Measurements from ENCODE around the gene SVIL.
"Not testable (repeated sequence)": the region's sequence is repeated elsewhere in the genome, so short reads cannot be mapped to it uniquely, and the experiment has no call there.

The SVIL gene

DNA sequence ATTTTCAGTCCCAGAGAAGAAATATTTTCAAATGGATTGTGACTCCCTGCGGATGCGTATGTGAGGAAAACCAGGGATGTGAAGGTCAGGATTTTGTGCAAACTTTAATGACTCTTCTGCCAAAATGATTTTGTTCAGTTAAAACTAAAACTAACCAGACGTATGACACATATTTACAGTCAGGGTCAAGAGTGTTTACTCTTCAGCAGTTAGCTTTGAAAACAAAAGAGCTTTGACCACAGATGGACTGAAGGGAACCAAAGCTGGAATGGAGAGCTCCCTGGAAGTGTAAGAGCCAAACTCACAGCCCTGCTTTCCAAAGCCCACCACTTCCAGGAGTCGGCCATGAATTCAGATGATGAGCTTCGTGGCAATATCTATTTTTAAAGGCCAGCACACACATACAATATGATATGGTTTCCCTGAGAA, 15.5 kb downstream of the SVIL start:
- DNase-seq, result no peak

DNA sequence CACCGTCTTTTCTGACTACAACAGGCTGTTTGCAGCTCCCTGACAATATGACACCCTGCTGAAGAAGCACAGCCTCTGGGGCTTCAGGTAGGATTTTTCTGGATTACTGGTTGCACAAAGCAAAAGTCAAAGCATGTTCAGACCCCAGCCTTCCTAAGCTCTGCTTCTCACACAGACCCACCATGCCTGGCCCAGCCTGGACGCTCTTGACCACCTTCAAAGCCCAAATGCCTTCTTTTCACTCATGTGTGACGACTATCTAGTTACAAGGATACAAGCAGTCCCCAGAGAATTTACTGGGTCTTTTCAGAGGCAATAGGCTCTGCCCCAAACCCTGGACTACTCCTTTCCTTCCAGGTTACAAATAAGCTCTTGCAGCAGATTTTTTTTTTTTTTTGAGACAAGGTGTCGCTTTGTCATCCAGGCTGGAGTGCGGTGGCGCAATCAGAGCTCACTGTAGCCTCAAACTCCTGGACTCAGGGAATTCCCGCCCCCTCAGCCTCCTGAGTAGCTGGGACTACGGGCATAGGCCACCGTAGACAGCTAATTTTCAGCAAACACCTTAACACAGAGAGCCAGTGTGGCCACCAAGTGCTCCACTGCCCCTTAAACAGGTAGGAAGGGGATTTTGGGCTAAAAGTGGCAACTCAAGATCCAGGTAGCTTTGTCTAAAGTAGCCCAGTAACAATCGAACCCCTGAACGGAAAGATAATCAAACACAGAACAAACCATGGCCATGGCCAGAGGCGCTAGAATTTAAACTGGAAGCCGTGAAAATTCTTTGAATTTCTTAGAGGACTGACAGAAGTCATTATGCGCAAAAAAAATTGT, 16.2 kb downstream of the SVIL start:
- no peak for DNase-seq

DNA sequence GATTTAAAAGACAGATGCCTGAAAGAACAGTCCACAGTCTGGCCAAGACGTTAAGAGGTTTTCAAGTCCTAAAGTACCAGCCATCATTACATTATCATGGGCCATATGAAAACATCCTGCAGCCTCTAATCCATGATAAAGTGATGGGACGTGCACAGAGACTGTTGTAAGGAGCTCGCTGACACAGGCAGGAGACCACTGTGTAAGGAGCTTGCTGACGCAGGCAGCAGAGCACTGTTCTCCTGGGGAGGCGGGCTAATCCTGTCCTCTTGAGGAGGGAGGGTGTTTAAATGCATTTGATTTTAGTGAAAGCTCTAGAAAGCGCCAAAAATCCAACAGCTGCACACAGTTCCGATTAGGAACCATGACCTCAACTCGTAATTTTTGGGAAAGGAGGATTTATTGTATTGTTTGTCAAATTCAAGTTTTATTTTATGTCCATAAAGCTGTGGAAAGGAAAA, 16.9 kb downstream of the SVIL start:
- no peak for DNase-seq

DNA sequence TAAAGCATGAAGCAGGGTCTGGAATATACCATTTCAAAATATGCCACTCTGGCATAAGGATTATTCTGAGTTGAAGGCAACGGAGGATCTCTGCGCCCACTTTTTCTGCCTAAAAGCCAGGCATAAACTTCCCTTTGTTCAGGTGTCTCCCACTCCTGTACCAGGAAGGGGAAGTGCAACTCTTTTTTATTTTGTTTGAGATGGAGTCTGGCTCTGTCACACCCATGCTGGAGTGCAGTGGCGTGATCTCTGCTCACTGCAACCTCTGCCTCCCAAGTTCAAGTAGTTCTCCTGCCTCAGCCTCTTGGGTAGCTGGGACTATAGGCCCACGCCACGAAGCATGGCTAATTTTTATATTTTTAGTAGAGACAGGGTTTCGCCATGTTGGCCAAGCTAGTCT, 18.2 kb downstream of the SVIL start:
- no peak for DNase-seq

DNA sequence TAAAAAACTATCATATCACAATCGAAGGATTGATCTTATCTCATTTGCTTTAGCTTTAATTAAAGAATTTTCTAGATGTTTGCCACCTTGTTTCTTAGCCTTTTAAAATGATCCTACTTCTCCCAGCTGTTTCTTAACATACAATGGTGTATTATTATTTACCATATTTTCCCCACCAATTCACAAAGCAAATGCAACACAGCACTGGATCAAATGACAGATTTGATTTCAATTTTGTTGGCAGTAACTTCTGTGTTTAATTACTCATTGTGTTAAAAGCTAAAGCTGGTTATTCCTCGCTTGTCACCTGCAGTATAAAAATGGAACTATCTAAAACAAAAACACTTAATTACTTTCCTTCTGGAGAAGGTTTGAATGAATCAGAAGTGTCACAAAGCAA, 19.6 kb downstream of the SVIL start:
- no peak for DNase-seq

DNA sequence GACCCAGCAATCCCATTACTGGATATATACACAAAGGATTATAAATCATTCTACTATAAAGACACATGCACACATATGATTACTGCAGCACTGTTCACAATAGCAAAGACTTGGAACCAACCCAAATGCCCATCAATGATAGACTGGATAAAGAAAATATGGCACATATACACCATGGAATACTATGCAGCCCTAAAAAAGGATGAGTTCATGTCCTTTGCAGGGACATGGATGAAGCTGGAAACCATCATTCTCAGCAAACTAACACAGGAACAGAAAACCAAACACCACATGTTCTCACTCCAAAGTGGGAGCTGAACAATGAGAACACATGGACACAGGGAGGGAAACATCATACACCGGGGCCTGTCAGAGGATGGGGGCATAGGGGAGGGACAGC, 20.5 kb downstream of the SVIL start:
- DNase-seq, result not testable (repeated sequence)

DNA sequence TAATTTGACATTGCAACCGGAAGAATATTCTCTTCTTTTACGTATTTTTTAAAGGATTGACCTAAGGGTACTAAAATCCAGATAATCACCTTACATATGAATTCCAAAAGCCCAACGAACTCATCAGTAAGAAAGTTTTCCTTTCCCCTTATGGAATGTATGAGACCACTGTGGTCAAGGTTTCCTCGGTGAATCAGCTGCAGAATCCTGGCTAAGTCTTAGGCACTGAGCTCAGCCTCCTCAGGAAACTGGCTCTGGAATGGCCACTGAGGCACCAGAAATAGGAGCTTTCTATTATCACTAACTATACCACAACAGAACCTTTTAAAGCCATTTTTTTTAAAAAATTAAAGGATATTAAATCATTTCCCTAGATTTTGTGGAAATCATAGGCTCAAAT, 21.0 kb downstream of the SVIL start:
- no peak for DNase-seq

DNA sequence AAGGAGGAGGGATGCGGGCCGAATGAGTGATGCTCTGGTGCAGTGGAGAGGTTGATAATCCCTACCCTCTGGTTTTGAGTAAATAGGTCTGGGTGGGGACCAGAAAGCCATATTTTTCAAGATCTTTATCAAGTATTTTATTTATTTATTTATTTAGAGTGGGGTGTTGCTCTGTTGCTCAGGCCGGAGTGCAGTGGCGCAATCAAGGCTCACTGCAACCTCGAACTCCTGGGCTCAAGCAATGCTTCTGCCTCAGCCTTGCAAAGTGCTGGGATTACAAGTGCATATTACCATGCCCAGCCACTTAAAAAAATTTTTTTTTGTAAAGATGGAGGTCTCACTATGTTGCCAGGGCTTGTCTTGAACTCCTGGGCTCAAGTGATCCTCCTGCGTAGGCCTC, 21.6 kb downstream of the SVIL start:
- DNase-seq, result no peak

DNA sequence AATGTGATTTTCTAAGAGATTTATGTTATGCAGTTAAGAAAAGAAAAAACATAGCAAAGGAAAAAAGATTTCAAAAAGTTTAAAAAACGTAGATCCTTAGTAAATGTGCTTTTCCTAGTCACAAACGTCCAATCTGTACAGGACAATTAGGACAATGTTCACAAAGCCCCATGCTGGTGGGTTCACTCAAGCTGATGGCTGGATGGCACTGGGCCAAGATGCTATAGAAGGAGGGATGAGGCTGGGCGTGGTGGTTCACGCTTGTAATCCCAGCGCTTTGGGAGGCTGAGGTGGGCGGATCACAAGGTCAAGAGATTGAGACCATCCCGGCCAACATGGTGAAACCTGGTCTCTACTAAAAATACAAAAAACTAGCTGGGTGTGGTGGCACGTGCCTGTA, 22.1 kb downstream of the SVIL start:
- no peak for DNase-seq

DNA sequence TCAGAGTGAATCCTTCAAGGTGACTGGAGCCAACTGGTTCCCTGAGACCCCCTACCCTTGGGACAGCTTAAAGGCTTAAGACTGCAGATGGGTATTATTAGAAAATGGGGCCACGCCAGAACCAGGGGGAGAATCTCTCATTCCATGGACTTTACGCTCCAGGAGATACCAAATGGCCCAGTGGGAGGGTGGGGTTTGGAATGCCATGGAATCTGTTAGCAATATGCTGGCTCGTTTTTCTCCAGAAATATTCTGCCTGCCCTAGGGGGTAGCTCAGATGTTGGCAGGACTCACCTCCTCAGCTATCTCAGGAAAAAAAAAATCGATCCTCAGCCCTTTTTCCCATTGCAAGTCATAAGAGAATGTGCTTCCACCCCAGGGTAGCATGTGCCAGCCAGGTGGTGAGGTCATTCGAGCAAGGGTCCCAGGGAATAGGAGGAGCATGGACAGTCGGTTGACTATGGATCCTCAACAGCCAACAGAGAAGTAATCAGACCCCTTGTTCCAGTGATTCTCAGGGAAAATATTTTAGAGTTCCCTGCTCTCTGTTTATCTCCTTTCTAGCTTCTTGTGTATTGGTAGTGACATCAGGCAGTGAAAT, 22.9 kb downstream of the SVIL start:
- DNase-seq, result no peak

DNA sequence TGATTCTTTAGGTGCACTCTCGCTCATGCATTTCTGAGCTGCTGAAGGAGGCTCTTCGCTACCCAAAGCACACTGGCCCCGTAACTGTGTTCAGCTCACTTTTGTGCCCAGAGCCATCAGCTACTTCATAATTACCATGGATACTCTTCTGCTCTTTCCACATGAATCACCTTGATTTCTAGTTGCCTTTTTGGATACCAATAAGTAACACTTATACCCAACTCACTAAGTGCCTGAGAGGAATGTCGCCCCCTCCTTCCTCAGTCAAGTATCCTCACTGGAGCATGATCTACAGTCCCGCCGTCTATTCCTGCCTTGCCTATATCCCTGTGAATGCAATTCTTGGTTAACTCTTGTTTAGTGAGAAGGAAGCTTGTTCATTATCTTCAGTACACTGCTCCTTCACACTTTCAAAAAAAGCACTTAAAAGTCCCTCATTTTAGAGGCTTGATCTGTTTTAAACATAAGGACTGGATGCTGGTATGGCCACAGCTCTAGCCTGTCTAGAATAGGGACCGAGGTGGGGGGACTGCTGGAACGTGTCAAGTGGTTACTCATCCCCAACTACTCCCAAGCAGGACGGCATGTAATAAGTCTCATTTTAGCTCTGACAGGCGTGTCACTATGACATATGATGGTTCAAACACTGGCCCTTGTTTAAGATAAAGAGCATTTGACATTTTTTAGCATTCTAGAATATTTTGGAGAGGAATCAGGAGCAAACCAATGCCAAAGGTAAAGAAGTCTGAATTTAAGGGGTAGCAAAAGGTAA, 23.7 kb downstream of the SVIL start:
- DNase-seq, result no peak

DNA sequence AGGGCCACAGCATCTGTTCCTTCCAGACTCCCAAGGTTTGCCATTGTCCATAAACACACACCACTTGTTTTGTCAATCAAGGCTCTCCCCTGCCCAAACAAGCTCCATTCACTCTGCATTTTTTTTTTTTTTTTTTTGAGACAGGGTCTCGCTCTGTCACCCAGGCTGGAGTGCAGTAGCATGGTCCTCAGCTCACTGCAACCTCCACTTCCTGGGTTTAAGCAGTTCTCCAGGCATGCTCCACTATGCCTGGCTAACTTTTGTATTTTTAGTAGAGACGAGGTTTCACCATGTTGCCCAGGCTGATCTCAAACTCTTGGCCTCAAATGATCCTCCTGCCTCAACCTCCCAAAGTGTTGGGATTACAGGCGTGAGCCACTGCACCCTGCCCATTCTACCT, 24.4 kb downstream of the SVIL start:
- DNase-seq, result not testable (repeated sequence)

DNA sequence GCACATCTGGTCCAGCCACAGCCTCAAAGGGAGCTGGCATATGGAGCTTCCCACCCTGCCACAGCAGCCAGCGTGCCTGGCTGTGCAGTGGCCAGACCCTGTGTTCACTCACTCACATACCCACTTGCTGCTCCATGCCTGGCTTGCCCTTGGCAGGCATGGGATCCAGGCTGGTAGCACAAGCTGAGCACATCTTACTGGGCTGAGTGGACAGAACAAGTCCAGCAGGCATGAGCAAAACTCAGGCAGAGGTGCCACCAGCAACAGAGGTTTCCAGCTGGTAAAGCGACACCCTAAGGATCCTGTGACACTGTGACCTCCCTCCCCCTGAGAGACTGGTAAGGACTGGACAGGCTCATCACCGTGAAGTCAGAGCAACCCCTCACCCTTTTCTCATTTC, 25.1 kb downstream of the SVIL start:
- DNase-seq, result no peak

DNA sequence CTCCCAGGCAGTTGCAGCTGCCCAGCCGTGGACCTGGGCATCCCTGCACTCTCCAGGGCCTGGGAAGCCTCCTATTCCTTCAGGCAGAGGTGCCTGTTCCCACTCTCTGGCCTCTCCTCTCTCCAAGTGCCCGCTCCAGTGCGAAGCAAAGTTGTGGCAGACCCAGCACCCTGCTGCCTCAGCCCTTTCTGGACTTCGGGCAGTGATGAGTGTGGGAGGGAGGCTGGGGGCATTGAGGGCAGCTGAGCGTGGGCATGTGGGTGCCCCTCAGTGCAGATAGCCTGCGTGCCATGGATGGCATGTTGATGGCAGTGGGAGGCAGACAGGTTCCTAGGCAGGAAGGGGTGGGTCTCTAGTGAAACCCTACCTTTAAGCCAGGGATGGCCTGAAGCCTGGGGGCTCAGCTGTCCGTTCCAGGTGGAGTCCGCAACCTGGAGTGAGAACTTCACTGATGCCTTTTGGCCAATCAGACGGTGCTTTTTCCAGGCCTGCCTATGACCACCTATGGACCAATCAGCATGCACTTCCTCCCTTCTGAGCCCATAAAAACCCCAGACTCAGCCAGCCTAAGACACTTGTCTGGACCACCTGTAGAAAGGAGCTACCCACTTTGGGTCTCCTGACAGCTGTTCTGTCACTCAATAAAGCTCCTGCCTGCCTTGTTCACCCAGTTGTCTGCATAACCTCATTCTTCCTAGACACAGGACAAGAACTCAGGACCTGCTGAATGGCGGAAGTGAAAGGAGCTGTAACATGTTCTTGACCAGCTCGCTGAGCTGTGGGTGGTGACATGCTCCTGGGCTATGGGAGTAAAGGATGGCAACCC, 26.1 kb downstream of the SVIL start:
- no peak for DNase-seq

DNA sequence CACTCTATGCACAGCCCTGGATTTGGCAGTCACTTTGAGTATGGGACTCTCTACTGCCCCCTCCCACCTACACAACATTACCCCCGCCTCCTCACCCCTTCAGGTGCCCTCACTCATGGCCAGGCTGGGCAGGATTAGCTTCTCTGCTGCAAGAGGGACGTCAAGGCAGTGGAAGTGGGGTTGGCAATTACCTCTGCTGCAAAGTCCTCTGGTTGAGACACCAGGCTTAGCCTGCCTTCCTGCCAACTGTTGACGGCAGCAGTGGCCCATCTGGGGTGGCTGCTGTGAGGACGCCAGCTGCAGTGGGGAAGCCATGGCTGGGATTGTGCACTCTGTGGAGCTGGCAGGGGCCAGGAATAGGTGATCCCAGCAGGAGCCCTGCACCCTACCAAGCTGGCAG, 26.7 kb downstream of the SVIL start:
- DNase-seq, result no peak

DNA sequence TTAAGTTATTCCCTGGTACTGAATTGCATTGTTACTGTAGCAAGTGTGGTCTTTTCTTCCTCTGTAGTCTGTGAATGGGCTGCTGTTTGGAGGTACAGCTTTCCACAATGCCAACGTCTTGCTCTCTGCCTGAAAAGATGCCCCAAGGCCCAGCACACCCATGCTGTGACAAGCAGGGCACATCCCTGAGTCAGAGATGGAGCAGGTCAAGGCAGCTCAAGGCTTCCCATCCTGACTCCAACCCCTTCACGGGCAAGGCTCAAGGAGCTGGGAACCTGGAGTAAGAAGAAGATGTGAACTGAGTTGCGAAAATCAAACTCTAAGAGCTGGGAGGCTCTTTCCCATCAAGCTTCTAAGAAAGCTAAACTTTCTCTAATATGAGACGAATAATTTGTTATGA, 27.2 kb downstream of the SVIL start:
- DNase-seq, result no peak

DNA sequence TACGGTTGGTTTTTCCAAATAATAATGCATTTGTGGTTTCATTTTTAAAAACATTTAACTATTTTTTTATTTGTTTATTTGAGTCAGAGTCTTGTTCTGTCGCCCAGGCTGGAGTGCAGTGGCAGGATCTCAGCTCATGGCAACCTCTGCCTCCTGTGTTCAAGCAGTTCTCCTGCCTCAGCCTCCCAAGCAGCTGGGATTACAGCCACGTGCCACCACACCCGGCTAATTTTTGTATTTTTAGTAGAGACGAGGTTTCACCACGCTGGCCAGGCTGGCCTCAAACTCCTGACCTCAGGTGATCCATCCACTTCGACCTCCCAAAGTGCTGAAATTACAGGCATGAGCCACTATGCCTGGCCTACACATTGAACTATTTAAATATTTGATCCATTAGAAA, 28.1 kb downstream of the SVIL start:
- DNase-seq, result not testable (repeated sequence)

DNA sequence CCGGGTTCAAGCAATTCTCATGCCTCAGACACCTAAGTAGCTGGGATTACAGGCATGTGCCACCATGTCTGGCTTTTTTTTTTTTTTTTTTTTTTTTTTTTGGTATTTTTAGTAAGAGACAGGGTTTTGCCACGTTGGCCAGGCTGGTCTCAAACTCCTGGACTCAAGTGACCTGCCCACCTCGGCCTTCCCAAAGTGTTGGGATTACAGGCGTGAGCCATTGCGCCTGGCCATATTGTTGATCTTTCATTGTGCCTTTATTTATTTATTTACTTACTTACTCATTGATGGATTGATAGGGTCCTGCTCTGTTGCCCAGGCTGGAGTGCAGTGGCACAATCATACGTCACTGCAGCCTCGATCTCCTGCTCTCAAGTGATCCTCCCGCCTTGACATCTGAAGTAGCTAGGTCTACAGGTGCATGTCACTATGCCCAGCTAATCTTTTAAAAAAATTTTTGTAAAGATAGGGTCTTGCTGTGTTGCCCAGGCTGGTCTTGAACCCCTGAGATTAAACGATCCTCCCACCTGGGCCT, 30.4 kb downstream of the SVIL start:
- no peak for DNase-seq

DNA sequence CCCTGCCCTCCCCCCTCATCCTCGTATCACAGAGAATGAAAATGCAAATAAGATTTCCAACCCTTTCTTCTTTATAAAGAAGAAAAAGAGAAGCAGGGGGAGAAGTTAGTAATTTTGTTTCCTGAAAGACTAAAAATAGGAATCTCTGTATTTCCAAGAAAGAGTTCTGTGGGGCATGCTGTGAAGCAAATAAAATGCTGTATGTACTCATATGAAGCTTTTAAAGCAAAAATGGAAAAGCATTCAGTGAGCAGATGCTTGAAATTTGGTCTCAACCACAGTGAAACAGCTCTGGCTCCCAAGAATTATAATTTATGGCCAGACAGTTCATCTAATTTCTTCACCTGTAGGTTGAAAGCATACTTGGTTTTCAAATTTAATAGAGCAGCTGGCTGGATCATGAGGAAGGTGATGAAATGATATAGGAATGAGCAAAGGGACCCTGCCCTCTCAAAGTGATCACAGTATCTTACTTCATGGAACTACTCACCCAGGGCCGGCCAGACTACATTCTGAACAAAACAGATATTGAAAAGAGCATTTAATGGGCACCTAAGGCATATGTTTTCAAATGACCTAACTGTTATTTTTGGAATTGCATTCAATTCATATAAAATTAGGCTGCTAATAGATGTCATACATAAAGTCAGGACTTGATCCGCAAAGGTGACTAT, 31.4 kb downstream of the SVIL start:
- no peak for DNase-seq

DNA sequence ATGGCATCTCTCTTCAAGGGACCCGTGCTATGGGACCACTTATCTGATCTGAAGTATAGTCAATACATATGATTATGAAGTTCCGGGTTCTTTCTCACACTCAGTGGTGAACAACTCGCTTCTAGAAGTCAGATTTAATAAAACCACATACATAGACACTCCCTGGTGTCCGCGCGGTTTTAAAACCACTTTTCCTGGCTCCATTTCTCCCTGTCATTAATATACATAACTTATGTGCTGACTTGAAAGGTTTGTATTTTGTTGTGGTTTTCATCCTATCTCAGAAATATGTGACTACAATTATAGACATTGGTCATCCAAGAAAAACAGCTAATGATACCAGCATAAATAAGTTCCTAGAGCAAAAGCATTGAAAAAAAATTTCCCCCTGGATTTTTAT, 34.0 kb downstream of the SVIL start:
- DNase-seq, result no peak

DNA sequence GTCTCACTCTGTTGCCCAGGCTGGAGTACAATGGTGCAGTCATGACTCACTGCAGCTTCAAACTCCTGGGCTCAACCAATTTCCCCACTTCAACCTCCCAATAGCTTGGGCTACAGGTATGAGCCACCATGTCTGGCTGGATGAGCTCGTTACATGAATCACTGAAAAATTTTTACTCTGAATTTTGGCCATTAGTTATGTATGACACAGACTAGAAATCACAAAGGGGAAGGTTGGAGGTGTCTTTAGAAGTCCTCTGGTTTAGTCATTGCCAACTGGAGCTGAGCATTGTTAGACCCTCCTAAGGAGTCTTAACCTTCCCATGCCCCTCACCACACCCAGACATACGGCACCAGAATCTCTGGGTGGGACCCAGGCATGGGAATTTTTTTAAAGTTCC, 34.7 kb downstream of the SVIL start:
- DNase-seq, result no peak

DNA sequence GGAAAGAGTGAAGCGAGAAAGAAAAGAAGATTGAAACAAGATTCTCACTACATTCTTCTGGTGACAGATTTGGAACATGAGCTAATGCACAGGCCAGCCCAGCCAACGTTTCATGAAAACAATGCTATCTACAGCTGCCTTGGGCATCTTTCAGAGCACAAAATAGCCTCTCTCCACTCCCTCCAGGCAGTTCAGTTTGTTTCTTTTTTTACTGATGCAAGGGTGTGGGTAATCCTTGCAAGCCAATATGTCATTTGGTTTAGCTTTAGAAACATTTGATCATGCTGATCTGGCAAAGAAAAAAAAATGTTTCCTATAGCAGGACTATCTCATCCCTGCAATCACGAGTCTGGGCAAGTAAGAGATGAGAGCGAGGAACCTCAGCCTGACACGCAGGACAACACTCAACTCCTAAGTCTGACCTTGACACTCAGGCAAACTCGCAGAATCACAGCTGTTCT, 35.9 kb downstream of the SVIL start:
- DNase-seq, result no peak
